Measurements from ENCODE around the gene PSMA7. TPM values are rescaled to one million over a fixed set of nuclear protein-coding genes. Genes with fewer than 3 reads are reported as not detected.

The PSMA7 gene
- total RNA-seq, 1 donor from 2014 or later, result 258 TPM

GRCh38 chr20:62174021-62174804, 31.0 kb upstream of the PSMA7 start:
- DNase-seq (ENCODE audit: low spot score), result no peak

- no peak for DNase-seq (ENCODE audit: low spot score)
These were observed 29.5 kb upstream of the PSMA7 start for GRCh38 chr20:62172666-62173065.

GRCh38 chr20:62171245-62171644, 28.1 kb upstream of the PSMA7 start:
- no peak for DNase-seq (ENCODE audit: low spot score)

- DNase-seq (ENCODE audit: low spot score), result no peak
These were observed 27.3 kb upstream of the PSMA7 start for GRCh38 chr20:62170536-62170935.

GRCh38 chr20:62168890-62169435, 25.8 kb upstream of the PSMA7 start:
- DNase-seq (ENCODE audit: low spot score), result no peak

- no peak for DNase-seq (ENCODE audit: low spot score)
These were observed 24.9 kb upstream of the PSMA7 start for GRCh38 chr20:62168061-62168460.

GRCh38 chr20:62167474-62167873, 24.3 kb upstream of the PSMA7 start:
- DNase-seq (ENCODE audit: low spot score), result no peak

GRCh38 chr20:62165762-62166399, 22.7 kb upstream of the PSMA7 start:
- no peak for DNase-seq (ENCODE audit: low spot score)

- no peak for DNase-seq (ENCODE audit: low spot score)
These were observed 21.9 kb upstream of the PSMA7 start for GRCh38 chr20:62164879-62165761.

GRCh38 chr20:62163986-62164762, 21.0 kb upstream of the PSMA7 start:
- DNase-seq (ENCODE audit: low spot score), result no peak

- no peak for DNase-seq (ENCODE audit: low spot score)
These were observed 20.3 kb upstream of the PSMA7 start for GRCh38 chr20:62163485-62163865.

- no peak for DNase-seq (ENCODE audit: low spot score)
These were observed 19.7 kb upstream of the PSMA7 start for GRCh38 chr20:62162765-62163484.

GRCh38 chr20:62161347-62161746, 18.2 kb upstream of the PSMA7 start:
- DNase-seq (ENCODE audit: low spot score), result no peak

GRCh38 chr20:62160876-62161275, 17.7 kb upstream of the PSMA7 start:
- no peak for DNase-seq (ENCODE audit: low spot score)

GRCh38 chr20:62160253-62160652, 17.1 kb upstream of the PSMA7 start:
- no peak for DNase-seq (ENCODE audit: low spot score)

GRCh38 chr20:62159839-62160238, 16.6 kb upstream of the PSMA7 start:
- DNase-seq (ENCODE audit: low spot score), result no peak

- DNase-seq (ENCODE audit: low spot score), result no peak
These were observed 15.9 kb upstream of the PSMA7 start for GRCh38 chr20:62159052-62159451.

GRCh38 chr20:62158541-62158940, 15.3 kb upstream of the PSMA7 start:
- no peak for DNase-seq (ENCODE audit: low spot score)

GRCh38 chr20:62158088-62158400, 14.8 kb upstream of the PSMA7 start:
- DNase-seq (ENCODE audit: low spot score), result no peak

GRCh38 chr20:62157387-62158087, 14.3 kb upstream of the PSMA7 start:
- DNase-seq (ENCODE audit: low spot score), result no peak
